HG02884 (cell line): ENCODE data around the gene GSTO2.
"Not testable (repeated sequence)": the region's sequence is repeated elsewhere in the genome, so short reads cannot be mapped to it uniquely, and the experiment has no call there.

Experiments
- ATAC-seq: cut with Tn5 transposase; IDR thresholded peaks from one replicate; pipeline ENCODE4 v1.9.1; 2021; ENCODE audit warnings: mild to moderate bottlenecking, moderate library complexity; ENCODE audit not compliant: unreplicated experiment

The GSTO2 gene

DNA sequence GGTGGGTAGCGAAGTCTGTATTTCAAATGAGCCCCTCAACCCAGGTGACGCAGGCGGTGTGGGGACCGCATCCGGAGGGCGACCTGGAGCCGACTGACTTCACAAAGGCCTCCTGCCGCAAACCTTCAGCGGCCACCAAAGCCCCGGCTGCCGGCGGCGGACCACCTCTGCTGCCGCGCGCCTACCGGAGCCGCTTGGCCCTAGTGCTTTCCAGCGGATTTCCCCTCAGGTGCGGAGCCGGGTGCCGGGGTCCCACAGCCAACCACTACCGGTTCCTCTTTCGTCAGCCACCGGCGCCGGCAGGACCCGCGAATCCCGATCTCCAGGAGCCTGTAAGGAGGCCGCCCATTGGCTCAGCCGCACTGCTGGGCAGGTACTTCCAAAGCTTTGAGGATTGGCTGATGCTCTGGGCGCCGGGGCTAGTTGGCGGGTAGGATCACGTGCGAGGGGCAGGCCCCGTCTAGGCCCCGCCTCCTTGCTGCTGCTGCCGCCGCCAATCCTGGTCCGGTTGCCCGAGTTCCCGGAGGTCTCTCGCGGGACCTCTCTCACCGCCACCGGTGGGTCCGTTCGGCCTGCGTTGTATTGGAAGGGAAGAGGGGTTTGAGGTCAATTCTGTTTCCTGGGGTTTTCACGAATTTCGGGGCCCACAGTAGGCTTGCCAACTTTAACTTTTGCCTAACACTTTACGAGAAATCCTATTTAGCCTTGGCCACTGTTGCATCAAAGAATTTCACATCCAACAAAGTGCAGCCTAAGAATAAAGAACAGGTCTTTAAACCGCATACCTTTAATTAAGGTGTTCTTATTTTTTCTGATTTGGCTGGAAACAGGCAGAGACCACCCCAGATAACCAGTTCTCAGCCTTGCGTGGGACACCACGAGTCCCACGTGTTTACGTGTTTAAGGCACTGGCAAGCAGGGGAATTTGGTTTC, at the start of gene GSTO2:
Gene GSTO2, plus strand, starts transcription at position 472 of the 933 bp plus-strand sequence. CDS start 5,732 bp downstream, outside the sequence.
- ATAC-seq: peak; percentile 99

DNA sequence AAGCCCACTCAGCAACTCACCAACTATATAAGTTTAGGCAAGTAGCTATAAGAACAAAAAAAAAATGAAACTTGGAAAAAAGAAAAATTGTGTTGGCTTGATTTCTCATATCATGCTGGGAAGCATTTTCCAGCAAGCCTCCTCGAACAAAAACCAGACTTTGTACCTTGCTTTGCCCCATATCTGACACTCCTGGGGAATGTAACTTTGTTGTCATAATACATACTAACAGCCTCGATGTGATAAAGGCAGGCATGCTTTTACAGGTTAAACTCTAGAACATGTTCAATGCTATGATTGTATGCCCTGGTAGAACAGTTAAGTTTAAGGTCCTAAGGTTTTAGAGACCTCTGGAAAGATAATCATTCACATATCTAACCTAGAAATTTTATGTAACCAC, 48.5 kb upstream of the GSTO2 start:
- ATAC-seq: no peak

DNA sequence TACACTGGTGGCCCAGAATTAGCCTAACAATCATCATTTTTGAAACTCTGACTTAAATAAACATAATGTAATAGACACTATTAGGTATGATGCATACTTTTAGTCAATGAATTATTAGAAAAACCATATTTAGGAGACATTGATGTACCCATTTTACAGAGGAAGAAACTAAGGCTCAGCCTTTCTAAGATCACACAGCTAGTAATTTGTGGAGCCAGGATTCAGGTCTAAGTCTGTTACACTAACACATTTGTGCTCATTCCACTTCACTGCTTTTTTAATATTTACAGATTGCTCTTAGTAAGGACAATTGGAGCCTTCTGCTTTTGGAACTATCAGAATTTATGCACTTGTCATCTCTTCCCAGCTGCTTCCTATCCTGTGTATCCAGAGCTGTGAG, 45.7 kb upstream of the GSTO2 start:
- ATAC-seq: no peak

- no peak for ATAC-seq
These were observed 38.5 kb upstream of the GSTO2 start for GRCh38 chr10:104230490-104230889.

DNA sequence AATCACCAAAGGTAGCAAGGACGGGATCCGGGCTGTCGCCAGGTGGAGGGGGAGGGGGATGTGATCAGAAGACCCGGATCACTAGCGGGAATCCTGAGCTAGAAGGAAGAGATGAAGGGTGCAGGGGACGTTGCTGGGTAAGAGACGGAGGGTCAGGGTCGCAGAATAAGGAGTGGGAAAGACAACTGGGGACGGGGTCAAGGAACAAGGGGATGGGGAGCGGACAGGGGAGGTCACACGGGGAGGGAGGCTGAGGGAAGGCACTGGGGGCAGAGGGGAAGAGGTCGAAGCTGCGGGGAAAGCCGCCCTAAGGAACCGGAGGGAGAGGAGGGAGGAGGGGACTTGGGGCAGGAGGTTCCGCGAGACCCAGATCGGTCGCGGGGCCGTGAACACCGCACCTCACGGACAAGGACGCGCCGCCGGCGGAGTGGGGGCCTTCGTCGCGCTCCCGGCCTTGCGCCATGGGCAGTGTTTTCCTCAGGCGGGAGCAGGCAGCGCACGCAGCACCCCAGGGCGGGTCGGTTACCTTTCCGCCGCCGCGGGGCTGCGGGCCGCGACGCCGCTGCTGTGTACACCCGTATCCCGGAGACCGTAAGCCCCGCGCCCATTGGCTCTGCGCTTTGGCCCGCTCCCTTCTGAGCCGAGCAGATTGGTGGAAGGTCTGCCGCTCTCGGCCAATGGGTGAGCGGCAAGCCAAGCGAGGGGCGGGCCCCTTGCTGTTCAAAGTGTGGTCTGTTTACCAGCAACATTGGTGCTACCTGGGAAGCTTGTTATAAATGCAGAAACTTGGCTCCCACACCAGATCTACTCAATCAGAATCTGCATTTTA, 37.0 kb upstream of the GSTO2 start, which contains the start of gene CFAP43:
Gene CFAP43, minus strand, starts transcription at position 581 of the 829 bp plus-strand sequence. Its CDS starts 118 bp downstream, at position 463.
- peak; percentile 100 for ATAC-seq

GRCh38 chr10:104232613-104233102, 36.3 kb upstream of the GSTO2 start:
- peak; percentile 21 for ATAC-seq

GRCh38 chr10:104233817-104234216, 35.2 kb upstream of the GSTO2 start:
- no peak for ATAC-seq

DNA sequence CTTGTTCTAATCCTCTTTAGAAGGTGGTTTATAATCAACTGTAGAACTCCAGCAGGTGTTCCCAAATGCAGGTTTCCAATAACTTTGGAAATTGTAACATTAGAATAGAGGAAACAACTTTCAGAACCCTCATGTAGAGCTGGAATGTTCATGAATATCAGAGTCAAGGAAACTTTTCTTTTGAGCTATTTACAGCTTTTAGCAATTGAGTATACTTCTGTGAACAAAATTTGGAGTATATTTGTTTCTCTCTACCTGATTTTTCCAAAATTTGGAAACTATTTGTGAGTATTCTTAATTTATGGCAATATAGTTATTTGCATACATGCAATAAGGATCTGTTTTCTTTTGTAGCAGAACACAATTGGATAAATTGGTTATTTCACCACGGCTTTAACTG, 34.0 kb upstream of the GSTO2 start:
- ATAC-seq: no peak

DNA sequence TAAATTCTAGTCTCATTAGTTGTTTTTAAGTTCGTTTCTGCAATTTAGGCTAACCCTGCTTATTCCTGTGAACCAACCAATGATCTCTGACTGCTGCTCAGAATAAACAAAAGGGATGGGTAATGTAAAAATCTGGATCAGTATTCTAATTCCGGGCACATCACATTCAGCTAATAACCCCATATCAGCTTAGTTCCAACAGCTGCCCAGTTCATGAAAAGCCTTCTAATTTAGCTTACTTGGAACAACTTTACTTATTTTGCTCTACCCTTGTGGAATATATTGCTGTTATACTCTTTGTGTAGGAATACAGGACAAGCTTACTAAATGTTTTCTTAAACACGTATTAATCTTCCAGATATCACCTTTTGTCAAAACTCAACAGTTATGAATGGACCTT, 33.2 kb upstream of the GSTO2 start:
- ATAC-seq: no peak

DNA sequence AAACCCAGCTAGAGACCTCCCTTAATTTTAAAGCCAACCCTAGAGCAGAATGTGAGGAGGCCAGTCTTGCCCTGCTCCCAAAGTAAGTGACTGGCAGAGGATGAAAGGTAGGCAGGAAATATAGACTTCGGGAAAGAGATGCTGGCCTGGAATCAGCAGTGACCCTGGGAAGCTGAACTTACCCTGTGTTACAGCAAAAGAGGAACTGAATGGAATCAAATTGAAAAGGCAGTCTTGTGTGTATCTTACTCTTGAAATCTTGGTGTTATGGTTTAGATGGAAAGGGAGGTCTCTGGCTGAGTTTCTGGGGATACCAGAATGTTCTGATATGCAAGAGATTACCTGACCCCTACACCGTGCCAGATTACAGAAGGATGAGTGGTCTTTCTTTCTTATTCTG, 28.9 kb upstream of the GSTO2 start:
- no peak for ATAC-seq

DNA sequence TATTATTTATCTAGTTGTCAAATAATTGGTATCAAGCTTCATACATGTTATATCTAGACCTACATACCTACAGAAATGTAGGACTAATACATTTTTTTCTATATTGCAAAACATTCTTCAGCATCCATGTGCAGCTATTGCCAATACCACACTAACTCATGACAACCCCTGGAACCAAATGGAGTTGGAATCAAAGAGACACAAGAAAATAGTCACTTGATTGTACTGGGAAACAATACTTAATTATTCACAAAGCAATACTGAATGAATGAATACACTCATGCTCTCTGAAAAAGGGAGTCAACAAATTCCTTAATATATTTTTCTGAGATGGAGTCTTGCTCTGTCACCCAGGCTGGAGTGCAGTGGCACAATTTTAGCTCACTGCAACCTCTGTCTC, 26.4 kb upstream of the GSTO2 start:
- ATAC-seq: no peak

- not testable (repeated sequence) for ATAC-seq
These were observed 26.0 kb upstream of the GSTO2 start for GRCh38 chr10:104243009-104243408.

GRCh38 chr10:104243512-104243911, 25.5 kb upstream of the GSTO2 start:
- ATAC-seq: no peak

DNA sequence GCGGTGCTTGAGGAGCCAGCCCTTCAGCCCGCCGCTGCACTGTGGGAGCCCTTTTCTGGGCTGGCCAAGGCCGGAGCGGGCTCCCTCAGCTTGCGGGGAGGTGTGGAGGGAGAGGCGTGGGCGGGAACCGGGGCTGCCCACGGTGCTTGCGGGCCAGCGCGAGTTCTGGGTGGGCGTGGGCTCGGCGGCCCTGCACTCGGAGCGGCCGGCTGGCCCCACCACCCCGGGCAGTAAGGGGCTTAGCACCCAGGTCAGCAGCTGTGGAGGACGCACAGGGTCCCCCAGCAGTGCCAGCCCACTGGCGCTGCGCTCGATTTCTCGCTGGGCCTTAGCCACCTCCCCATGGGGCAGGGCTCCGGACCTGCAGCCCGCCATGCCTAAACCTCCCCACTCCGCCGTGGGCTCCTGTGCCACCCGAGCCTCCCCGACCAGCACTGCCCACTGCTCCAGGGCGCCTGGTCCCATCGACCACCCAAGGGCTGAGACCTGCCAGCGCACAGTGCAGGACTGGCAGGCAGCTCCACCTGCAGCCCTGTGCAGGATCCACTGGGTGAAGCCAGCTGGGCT, 23.8 kb upstream of the GSTO2 start:
- no peak for ATAC-seq

DNA sequence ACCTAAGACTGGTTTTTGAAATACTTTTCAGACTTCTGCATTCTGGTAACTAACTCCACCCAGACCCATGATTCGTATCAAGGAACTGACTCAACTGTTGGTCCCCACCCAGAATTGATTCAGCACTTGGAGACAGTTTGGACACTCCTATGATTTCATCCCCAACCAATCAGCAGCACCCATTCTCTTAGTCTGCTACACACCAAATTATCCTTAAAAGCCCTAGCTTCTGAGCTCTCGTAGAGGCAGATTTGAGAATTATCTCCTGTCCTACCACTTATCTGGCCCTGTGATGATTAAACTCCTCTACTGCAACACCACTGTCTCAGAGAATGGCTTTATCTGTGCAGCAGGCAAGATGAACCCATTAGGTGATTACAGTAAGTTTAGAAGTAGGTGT, 22.0 kb upstream of the GSTO2 start:
- ATAC-seq: no peak

DNA sequence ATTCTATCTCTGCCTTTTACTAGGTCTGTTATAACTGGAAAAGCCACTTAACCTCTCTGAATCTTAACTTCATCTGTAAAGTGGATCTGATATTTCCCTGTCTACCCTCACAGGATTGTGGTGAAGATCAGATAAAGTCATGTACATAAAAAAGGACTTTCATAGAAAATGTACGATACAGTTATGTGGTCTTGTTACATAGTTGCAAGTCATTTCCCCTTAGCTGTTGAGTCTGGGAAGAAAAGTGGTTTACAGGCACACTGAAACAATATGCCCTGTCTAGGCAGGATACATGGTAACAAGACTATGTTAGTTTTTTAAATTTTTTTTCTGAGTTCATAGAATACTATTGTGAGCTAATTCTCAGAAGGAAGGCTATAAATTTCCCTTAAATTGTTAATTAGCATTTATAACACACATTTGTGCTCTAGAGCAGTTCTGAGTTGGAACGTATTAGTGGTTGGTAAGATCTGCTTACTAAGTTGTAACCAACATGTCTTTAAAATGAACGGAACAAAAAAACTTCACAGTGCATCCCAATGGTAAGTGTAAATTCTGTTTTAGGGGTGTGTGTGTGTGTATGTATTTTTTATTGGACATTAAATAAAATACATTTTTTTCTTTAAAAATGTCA, 21.4 kb upstream of the GSTO2 start:
- ATAC-seq: no peak

GRCh38 chr10:104248931-104249330, 20.1 kb upstream of the GSTO2 start:
- not testable (repeated sequence) for ATAC-seq

DNA sequence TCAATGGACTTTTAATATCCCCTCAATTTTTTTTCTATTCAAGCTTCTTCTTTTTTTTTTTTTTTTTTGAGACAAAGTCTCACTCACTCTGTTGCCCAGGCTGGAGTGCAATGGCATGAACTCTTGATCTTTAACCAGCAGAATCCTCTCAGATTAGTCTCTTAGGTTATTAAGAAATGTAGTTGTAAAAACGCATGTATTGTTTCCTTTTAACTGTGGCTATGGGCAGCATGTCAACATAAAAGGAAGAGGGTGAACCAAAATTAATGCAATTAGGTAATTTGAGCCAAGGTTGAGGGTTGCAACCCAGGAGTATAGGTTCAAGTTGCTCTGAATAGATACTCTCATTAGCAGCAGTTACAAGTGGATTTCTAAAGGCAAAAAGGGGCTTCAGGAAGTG, 18.6 kb upstream of the GSTO2 start:
- no peak for ATAC-seq

DNA sequence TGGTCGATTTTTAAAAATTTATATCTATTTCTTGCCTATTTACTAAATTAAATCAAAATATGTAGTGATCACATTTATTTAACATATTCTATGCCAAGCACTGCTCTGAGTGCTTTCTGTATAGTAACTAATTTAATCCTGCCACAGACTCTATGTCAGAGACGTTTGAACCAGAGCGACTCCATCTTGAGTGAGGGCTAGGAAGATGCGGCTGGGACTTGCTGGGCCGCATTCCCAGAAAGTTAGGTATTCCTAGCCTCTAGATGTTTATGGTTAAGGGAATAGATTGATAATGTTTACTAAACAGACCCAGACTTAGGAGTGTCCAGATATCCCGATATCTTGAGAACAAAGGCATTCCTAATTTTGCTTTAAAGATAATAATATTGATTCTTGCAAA, 17.5 kb upstream of the GSTO2 start:
- ATAC-seq: no peak

GRCh38 chr10:104252368-104252767, 16.6 kb upstream of the GSTO2 start:
- no peak for ATAC-seq

DNA sequence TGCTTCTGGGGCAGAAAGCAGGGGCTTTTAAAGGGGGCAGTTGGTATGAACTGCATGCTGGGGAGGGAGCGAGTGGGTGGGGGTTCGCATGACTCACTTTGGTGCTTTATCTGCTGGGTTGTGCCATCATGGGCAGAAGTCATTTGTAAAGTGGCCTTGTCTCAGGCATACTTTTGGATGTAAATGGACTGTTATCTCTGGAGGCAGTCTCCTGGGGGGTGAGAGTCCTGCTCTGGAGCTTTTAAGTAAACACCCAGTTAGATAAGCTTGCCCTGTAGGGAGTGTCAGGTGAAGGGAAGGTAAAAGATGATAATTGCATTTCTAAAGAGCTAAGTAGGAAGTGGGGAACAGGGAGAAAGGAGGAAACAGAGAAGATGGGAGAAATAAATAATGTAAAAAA, 15.9 kb upstream of the GSTO2 start:
- ATAC-seq: no peak
